ENCODE measurements around the gene MITF. TPM values are rescaled to one million over a fixed set of nuclear protein-coding genes. Genes with fewer than 3 reads are reported as not detected.

Gene MITF
- total and polyA plus RNA-seq, 4 donors: 0.91 to 2.9 (median 2.3) TPM

- 93% methylated on average over 2 of the region's 2 CpGs for WGBS
- Histone ChIP-seq H3K9ac (ENCODE audit: low read depth in 1 of 2, low read length in 2 of 2) (no peak overlapping the region), H3K27ac (ENCODE audit: low read depth in 1 of 2, low read length in 2 of 2) (no peak overlapping the region), H3K4me1 (ENCODE audit: control insufficient read depth in 4 of 4, insufficient read depth in 4 of 4, low read length in 3 of 4) (no peaks in the 10 kb centered on the region), H3K9me3 (ENCODE audit: control insufficient read depth in 4 of 4, low read length in 3 of 4) (no peaks in the 10 kb centered on the region), H3K4me3 (ENCODE audit: low read depth in 1 of 3, low read length in 3 of 3) (no peak overlapping the region), H3K36me3 (ENCODE audit: control insufficient read depth in 4 of 4, insufficient read depth in 3 of 4, low read depth in 1 of 4, low read length in 3 of 4) (no peaks in the 10 kb centered on the region), H3K27me3 (ENCODE audit: control insufficient read depth in 4 of 4, insufficient read depth in 4 of 4, low read length in 3 of 4) (no peaks in the 10 kb centered on the region)
- TF ChIP-seq TAF1 (conservative IDR thresholded peaks at IDR 0.05) (no peak), RXRA (IDR thresholded peaks at IDR 0.05) (no peak), GABPA (IDR thresholded peaks at IDR 0.05 in 1 of 2, conservative IDR thresholded peaks at IDR 0.05 in 1 of 2) (no peak), FOXA1 (IDR thresholded peaks at IDR 0.05) (no peak), SP1 (IDR thresholded peaks at IDR 0.05) (no peak), JUND (IDR thresholded peaks at IDR 0.05) (no peak), YY1 (IDR thresholded peaks at IDR 0.05) (no peak), HNF4A (conservative IDR thresholded peaks at IDR 0.05) (no peak), EGR1 (IDR thresholded peaks at IDR 0.05; ENCODE audit: low read depth in 2 of 2) (no peak), RAD21 (IDR thresholded peaks at IDR 0.05) (no peak), HNF4G (IDR thresholded peaks at IDR 0.05) (no peak), MAX (IDR thresholded peaks at IDR 0.05) (no peak), FOXA2 (IDR thresholded peaks at IDR 0.05) (no peak), ATF3 (IDR thresholded peaks at IDR 0.05) (no peak)
- DNase-seq (ENCODE audit: low spot score): no peak
Observed at GRCh38 chr3:69932087-69932486, 192.8 kb downstream of the MITF start.

GRCh38 chr3:69932501-69932900, 193.2 kb downstream of the MITF start:
- no peaks in the 10 kb centered on the region for H3K36me3 ChIP-seq (ENCODE audit: control insufficient read depth in 4 of 4, insufficient read depth in 3 of 4, low read depth in 1 of 4, low read length in 3 of 4)
- TF ChIP-seq HNF4A (conservative IDR thresholded peaks at IDR 0.05) (no peak), JUND (IDR thresholded peaks at IDR 0.05) (no peak), SP1 (IDR thresholded peaks at IDR 0.05) (no peak), GABPA (IDR thresholded peaks at IDR 0.05 in 1 of 2, conservative IDR thresholded peaks at IDR 0.05 in 1 of 2) (no peak), RAD21 (IDR thresholded peaks at IDR 0.05) (no peak), CTCF (IDR thresholded peaks at IDR 0.05; ENCODE audit: low read depth, low read length, missing input control) (no peak), FOXA2 (IDR thresholded peaks at IDR 0.05) (no peak), FOXA1 (IDR thresholded peaks at IDR 0.05) (no peak), EGR1 (IDR thresholded peaks at IDR 0.05; ENCODE audit: low read depth in 2 of 2) (no peak), HNF4G (IDR thresholded peaks at IDR 0.05) (no peak), ZBTB33 (IDR thresholded peaks at IDR 0.05) (no peak), RXRA (IDR thresholded peaks at IDR 0.05) (no peak), YY1 (IDR thresholded peaks at IDR 0.05) (no peak), NR2F2 (IDR thresholded peaks at IDR 0.05) (no peak), MAX (IDR thresholded peaks at IDR 0.05) (no peak), TAF1 (conservative IDR thresholded peaks at IDR 0.05) (no peak), REST (IDR thresholded peaks at IDR 0.05) (no peak), ATF3 (IDR thresholded peaks at IDR 0.05) (no peak)
- H3K27ac ChIP-seq (ENCODE audit: low read depth in 1 of 2, low read length in 2 of 2): no peak overlapping the region
- H3K4me1 ChIP-seq (ENCODE audit: control insufficient read depth in 4 of 4, insufficient read depth in 4 of 4, low read length in 3 of 4): no peaks in the 10 kb centered on the region
- no peak for DNase-seq (ENCODE audit: low spot score)
- 76% methylated on average over 3 of the region's 3 CpGs for WGBS
- H3K9me3 ChIP-seq (ENCODE audit: control insufficient read depth in 4 of 4, low read length in 3 of 4): no peaks in the 10 kb centered on the region
- H3K9ac ChIP-seq (ENCODE audit: low read depth in 1 of 2, low read length in 2 of 2): no peak overlapping the region
- no peak overlapping the region for H3K4me3 ChIP-seq (ENCODE audit: low read depth in 1 of 3, low read length in 3 of 3)
- H3K27me3 ChIP-seq (ENCODE audit: control insufficient read depth in 4 of 4, insufficient read depth in 4 of 4, low read length in 3 of 4): no peaks in the 10 kb centered on the region
